A549 treated with CORT108297 at 1 μM for 4 hours (cell line): Measurements from ENCODE around the gene CD200R1L. TPM values are rescaled to one million over a fixed set of nuclear protein-coding genes. Genes with fewer than 3 reads are reported as not detected.

ENCODE experiments used
- total RNA-seq: library from RNA; stranded (reverse); fragments of 200-300 nt; extraction: Qiagen RNA extraction; gene quantifications from 5 replicates; pipeline ENCODE4 v1.2.3, GENCODE V29; 2022

Gene CD200R1L
- total RNA-seq = not detected in 5 replicates

GRCh38 chr3:112846764-112847163 lies at the start of gene CD200R1L:
Gene CD200R1L (minus strand): TSS chr3:112846864. CDS start chr3:112829367, 17,497 bp downstream.

Other genes with a start within 250 kb of the CD200R1L start
- 30.9 to 66.0 TPM (median 50.8 TPM) in 5 replicates for gene CCDC80, start 205.7 kb downstream of the CD200R1L start, total RNA-seq
- gene CD200R1, start 128.2 kb upstream of the CD200R1L start, total RNA-seq = 0.03 to 0.14 TPM (median 0.08 TPM) in 5 replicates
- gene GTPBP8, start 144.1 kb upstream of the CD200R1L start, total RNA-seq = 14.0 to 17.7 TPM (median 15.7 TPM) in 5 replicates